Medulla oblongata (tissue), 1 donor: ENCODE measurements around the gene OTOL1.
"Not testable (repeated sequence)": the region's sequence is repeated elsewhere in the genome, so short reads cannot be mapped to it uniquely, and the experiment has no call there.

Source experiments
- DNase-seq: peaks from one replicate; pipeline ENCODE4 v3.0.0-alpha.2; 2015; ENCODE audit errors: extremely low spot score

OTOL1 gene

DNA sequence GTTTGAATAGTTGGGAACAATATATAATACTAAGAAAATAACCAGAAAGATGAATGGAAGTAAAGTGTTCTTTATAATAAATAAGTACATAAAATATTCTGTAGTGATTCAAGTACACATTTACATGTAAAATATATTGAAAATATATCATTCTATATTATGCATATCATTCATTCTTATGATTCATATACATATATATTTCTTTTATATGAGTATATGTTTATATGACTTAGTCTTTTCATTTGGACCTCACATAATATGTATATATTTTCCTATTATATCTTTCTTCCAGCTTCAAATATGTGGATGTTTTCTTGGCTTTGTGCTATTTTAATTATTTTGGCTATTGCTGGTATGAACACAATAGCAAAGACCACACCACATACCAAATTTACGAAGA lies at the start of gene OTOL1:
OTOL1 (plus strand) TSS at position 301 of the 400 bp plus-strand sequence; CDS start at position 301, 0 bp downstream.
- DNase-seq = no peak

DNA sequence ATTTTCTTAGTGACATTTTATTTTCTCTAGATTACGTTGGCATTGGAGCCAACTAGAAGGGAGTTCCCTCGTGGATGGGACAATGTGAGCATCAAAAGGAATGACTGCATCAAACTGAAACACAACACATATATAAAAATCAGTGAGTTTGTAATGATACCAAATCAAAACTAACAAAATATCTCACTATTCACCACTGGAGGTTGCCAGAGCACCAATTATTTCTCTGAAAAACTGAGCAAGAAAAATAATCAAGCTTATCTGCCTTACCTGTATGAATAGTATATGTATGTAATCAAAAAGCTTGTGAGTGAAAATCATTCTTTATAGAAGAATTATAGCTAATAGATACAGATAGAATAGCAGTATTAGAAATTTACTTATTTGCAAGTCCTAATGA lies 46.8 kb upstream of the OTOL1 start:
- no peak for DNase-seq

DNA sequence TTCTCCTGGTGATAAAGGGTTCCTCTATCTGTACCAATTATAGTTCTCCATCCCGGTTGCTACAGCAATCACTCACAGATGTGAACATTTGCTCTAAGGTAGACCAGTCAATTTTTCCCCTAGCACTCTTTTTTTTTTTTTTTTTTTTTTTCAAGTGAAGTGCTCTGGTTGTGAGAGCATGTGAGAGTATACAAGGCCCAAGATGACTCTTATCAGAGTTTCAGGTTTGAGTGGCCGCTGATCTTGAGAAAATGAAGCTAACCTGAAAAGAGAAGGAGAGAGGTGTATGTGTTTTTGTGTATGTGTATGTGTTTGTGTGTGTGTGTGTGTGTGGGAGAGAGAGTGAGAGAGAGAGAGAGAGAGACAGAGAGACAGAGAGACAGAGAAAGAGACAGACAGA lies 44.4 kb upstream of the OTOL1 start:
- DNase-seq = no peak

DNA sequence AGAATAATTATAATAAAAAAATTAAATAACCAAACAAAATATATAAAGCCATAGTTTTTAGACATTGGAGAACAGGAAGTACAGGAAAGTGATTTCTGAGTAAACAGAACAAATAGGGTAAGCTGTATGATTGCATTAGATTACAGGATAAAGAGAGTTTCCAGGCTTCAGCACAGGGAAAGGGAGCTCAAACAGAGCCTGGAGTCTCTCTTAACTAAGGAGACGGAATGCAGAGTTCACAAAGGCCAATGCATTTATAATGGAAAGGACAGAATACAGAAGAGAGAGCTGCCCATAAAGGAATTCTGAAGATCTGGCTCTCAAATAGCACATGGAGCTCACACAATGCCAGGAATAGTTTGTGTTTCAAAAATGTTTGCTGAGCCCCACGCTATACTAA lies 42.0 kb upstream of the OTOL1 start:
- no peak for DNase-seq

DNA sequence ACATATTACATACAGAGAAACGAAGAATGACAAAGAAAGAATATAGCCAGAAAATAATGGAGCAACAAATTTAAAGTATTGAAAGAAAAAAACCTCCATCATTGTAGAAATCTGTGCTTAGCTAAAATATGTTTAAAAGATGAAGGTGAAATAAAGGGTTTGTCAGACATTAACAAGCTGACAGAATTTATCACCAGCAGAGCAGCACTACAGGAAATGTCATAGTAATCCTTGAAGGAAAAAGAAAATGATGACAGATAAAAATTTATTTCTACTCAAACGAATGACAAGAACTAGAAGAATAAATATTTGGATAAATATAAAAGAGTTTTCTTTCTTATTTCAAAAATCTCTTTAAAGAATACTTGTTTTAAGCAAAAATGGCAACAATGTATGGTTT lies 40.6 kb upstream of the OTOL1 start:
- no peak for DNase-seq

DNA sequence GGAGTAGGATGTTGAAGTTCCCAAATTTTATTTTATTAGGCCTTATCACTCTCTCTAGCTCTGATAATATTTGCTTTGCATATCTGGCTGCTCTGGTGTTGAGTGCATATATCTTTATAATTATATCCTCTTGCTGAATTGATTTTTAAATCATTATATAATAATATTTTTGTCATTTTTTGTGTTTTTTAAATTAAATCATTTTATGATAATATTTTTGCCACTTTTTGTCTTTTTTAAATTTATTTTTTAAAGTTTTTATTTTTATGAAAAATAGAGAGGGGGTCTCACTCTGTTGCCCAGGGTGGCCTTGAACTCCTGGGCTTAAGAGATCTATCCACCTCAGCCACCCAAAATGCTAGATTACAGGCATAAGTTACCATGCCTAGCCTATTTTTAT lies 34.5 kb upstream of the OTOL1 start:
- DNase-seq = no peak

DNA sequence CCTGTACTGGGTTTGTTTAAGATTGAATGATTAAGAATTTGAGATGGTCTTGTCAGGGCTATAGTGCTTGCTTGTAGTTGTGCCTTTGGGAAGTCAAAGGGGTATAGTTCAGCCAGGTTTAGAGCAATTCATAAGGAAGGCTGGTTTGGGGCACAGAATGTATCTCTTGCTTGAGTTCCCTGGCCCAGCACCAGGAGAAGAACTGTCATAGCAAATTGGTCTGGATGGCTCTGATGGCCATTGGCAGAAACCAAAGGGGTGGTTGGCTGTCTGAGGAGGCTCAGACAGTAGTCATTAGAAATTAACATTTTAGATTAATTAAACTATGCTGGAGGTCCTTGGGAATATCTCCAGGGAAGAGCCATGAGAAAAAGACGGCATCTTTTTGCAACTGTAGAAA lies 25.4 kb upstream of the OTOL1 start:
- no peak for DNase-seq

DNA sequence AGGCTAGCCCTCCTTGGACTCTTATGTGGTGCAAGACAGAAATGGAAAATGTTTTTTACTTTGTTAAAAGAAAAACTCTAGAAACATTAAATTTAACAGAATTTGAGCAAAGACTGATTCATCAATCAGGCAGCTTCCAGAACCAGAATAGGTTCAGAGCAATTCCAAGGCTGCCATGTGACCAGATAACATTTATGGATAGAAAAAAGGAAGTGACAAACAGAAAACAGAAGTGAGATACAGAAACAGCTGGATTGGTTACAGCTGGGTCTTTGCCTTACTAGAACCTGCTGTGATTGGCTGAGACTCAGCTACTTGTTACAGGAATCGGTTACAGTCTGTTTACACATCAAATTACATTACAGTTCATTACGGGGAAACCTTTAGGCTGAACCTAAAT lies 22.5 kb upstream of the OTOL1 start:
- DNase-seq = no peak

DNA sequence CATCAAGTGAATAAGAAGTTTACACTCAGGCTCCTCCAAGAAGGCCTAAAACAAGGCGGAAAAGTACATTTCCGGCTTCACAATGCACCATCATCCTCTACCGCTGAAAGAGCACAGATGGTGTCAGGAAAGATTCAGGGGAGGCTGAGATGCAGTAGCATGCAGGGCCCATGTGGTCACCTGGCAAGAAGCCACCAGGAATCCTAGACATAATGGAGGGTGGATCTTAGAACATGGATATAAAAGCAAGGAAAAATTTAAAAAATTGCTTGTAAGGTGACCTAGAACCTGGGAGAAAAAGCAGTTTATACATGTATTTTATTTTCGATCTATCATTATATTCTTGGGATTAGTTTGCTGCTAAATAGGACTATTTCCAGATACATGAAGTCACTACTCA lies 21.9 kb upstream of the OTOL1 start:
- DNase-seq = no peak

DNA sequence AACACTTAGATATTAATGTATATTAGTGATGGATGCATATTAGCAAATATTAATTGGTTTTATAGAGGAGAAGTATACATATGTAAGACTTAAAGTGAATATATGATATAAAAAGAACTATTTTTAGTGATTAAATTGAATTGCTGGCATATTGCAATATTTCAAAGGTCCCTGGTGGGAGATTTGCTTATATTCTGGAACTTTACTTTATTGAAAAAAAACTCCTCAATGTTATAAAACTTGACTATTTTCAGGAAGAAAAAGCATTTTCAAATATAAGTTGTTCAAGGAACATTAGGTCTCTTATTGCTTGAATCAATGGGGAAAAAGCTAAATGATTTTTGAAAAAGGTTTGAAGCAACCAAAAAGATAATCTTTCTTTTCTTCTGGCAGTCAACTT lies 21.4 kb upstream of the OTOL1 start:
- no peak for DNase-seq

DNA sequence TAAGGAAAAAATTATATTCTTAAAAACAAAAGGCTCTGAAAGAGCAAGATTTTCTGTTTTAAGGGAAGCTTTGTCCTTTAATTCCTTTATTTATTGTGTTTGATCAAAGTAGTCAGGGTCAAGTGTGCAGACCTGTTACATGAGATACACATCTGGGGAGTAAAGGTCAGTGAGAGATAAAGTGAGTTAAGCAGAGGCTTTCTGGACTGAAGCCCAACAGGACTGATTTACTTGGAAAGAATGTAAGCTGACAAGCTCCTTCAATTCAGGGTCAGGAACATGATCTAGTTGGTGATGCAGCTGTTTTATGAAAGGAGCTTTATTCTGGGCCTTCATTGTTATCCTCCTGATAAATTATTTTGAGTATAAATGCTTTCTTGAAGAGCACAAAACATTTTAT lies 20.7 kb upstream of the OTOL1 start:
- peak; percentile 21 for DNase-seq

DNA sequence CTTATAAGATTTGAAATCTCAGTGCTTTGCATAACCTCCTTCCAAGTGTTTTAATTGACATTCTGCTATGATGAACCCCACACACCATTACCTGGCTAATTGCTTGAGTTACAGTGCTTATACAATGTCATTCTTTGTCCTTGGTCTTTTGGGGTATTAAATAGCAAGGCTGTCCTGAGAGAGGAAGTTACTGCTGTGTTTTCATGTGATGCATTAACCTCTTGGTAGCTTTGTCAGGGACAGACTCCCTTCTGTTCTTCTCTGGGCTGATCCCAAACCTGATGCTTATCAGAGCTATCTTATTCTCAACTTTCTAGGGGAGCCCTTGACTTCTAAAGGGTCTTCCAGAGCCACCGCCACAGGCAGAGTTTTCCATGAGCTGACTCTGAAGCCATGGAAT lies 12.4 kb upstream of the OTOL1 start:
- DNase-seq = no peak

DNA sequence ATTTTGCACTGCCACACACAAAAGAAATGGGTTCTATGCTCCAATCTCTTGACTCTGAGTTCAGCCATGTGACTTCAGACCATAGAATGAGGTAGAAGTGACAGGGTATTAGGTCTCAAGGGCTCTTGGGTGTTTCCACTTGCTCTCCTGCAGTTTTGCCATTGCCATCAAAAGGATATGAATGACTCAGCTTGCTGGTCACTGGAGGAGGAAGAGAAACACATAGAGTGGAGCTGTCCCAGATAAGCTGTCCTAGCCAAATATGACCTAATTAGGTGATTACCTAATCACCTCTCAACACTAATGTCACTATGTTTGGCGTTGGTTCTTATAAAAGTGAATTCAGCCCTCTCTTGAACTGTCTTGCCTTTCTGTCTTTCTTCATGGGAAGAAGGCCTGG lies 8.3 kb upstream of the OTOL1 start:
- not testable (repeated sequence) for DNase-seq

DNA sequence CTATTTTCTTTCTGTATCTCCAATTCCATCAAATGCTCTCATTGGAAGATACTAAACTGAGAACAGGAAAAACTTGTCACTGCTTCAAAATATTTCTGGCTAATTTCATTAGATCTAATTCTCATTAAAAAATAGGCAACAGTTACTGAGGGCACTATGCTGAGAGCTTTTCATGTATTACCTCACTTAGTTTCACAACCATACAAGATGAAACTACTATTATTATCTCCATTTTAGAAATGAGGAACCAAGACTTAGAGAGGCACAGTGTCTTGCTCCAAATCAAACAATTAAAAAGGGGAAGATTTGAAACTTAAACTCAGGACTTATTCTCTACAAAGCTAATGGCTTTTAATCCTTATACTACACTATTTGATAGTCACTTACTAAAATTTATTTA lies 7.2 kb upstream of the OTOL1 start:
- DNase-seq = peak; percentile 36

DNA sequence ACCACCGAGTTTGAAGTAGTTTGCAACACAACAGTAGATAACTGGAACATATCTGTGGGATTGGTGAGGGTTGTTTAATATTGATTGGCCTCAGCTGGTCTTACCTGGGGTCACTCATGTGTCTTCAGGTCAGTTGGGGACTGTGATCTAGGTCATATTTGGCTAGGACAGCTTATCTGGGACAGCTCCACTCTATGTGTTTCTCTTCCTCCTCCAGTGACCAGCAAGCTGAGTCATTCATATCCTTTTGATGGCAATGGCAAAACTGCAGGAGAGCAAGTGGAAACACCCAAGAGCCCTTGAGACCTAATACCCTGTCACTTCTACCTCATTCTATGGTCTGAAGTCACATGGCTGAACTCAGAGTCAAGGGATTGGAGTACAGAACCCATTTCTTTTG lies 5.8 kb upstream of the OTOL1 start:
- DNase-seq = not testable (repeated sequence)

DNA sequence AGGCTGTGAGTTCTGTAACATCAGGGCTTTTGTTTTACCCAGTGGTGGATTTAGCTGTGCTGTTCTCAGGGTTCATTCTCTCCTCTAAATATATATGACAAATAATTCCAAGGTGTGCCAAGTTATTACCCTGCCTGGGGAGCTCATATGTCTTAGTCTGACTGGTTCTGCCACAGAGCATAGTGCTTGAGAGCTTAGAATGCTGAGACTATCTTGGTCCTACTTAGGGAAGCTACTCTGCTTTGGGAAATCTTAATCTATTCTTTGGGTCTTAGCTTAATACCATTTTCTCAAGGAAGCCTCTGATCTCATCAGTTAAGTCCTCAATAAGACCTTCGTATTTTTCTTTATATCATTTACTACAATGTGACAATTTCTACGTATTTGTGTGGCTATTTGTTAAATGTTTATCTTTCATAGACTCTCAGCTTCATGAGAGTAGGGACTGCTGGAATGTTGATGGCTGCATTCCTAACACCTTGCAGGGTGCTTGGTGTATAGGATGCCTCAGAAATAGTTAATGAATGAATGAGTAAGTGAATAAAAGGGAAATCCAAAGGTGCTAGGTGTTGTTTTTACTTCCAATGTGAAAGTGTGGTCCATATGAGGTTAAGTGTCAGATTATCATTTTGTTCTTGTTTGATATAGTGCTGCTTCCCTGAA lies 1.8 kb downstream of the OTOL1 start:
- no peak for DNase-seq

DNA sequence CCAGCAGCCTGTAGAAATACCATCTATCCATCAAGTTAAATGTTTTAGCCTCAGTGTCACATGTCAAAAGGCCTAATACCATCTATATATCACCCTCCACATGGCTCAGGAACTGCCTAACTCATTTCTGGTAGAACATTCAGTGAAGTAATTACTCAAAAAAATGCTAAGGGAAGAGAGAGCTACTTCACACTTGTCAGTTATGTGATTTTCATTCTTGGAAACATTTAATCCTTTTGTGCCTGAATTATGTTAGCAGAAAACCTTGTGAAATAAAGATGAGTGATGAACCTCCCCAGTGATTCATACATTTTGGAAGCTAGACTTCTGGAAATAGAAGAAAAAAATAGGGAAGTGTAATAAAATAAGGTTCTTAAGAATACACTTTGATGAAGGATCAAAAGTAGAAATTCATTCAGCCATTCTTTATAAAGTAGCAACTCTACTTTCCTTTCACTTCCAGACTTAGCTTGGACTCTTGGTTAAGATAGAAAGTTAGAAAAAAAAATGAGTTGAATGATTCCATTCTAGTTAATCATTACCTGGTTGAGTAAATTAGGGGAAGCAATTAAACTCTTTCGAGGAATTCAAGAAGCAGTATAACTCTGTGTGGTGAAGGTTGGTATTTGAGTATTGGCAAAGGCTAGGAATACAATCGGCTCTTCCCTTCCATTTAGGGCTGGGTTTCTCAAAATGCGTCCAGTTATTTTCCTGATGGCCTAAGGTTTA lies 3.6 kb downstream of the OTOL1 start:
- DNase-seq = no peak

DNA sequence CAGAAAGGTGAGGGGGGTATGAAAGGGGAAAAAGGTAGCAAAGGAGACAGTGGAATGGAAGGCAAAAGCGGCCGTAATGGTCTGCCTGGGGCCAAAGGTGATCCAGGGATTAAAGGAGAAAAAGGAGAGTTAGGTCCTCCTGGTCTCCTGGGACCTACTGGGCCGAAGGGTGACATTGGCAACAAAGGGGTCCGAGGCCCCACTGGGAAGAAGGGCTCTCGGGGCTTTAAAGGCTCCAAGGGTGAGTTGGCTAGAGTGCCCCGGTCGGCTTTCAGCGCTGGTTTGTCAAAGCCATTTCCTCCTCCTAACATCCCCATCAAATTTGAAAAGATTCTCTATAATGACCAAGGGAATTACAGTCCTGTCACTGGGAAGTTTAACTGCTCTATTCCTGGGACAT lies 6.7 kb downstream of the OTOL1 start:
- no peak for DNase-seq

DNA sequence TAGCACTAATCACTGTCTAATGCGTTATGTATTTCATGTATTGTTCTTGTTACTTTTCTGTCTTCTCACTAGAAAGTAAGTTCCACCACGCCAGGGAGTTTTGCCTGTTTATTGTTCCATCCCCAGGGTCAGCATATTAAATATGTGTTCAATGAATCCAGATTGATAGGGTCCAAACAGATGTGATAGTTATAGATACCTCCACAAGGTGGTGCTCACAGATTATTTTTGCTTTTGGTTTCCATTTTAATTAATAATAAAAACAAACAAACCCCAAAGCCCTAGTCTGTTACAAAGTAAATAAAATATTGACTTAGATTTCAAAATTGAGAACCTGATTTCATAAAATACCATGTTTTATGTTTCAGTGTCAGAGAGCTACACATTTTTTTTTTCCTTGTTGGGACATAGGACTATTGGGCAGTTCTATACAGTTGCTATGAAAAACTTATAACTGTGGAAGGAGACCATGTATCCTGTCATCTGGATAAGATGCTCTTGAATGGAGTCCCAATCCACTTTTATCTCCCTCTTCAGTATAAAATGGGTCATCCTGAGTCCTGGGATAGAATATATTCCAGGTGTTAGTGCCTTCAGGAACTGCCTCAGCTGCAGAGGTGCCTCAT lies 12.4 kb downstream of the OTOL1 start:
- DNase-seq = no peak

DNA sequence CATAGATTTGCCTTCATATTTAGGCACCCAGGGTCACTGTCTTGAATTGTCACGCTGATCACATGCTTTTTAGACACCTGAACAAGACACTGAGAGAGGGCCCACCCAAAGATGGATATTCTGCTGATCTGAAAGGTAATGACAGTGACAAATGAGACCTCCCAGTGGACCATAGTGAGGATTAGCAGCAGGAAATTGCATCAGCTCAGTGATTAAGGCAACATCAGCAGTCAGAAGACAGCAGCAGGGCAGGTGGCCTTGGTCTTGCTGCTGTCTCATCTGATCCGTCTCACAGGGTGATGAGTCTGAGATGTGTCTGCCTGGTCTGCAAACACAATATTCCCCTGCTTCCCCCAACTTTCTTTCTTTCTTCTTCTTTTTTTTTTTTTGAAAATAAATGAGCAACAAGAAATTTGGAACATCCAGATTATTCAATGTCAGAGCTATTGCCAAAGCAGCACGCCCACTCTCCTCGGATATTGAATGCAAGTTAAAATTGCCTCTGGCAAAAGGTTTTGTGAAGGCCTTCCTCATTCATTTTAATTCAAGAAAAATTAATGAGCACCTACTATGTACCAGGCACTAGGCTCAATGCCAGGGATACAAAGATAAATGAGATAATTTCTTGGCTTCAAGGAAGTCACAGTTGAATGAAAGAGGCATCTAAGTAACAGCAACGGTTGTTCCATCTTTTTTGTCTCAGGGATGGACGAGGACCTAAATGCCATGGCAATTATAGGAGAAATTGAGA lies 14.1 kb downstream of the OTOL1 start:
- no peak for DNase-seq

DNA sequence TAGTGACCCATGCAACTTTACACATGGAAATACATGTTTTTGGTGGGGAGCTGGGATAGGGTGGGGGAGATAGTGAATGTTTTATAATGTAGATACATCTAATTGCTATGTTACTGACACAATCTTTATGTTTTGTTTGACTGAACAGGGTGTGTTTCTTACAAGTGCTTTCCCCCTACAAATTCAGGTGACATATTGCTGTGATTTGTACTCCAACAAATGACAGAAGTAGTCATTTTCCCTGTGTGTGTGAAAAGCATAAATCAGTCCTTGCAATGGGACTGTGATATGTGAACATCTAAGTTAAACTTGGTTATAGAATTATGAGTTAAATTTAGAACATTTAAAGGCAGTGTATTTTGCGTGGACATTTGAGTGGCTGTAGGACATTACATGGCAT lies 27.3 kb downstream of the OTOL1 start:
- no peak for DNase-seq

DNA sequence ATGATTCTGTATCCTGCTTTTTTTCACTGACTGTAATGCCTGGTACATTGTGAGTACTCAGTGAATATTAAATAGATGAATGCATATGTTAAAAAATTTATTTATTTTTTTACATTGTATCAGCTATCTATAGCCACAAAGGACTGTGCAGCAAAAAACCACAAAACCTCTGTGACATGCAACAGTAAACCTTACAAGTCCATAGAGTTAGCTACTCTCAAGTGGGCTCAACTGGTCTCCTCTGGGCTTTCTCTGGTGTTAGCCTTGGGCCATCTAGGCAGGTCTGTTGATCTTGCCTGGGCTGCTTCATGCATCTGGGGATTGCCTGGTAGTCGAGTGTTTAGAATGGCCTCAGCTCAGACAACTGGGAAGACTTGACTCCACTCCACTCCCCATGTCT lies 35.3 kb downstream of the OTOL1 start:
- no peak for DNase-seq

DNA sequence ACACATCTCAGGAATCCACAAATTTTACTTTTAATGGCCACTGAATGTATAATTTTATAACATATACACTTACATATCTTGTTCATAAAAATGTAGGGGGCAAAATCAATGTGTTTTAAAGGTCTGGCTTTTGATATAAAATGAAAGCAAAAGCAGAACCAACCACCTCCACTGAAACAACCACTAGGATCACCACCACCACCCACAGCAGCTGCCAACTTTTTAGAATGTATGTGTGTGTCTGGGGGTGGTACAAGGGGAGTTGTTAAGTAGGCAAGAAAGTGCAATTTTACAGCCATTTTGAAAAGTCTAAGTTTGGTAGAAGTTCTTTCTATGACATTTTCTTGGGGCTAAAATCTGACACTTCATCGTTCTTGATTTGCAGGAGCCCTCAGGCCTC lies 44.0 kb downstream of the OTOL1 start:
- DNase-seq = no peak
